Measurements from ENCODE around the gene MFSD6.
A peak's percentile ranks its signal among the peaks of the same experiment; 100 is the strongest.

MFSD6 gene

DNA sequence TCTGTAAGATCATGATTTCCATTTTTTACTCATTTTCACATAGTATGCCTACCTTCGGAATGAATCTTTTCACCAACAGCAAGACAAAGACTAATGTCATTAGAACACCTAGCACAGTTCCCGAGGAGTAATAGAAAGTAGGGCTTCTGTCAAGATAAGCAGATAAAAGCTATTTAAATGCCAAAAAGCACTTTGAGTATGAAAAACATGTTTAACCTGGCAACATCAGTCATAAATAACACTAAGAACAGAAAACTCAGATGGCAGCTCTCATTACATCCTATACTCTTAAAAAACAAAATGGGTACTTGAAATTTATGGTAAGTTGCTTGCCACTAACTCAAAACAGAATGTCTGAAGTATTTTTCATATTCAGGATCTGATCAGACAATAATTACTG is 109.3 kb downstream of the MFSD6 start:
- Histone ChIP-seq H3K27ac (ENCODE audit: insufficient read depth in 1 of 2, low read depth in 1 of 2, low read length in 2 of 2, poor library complexity in 1 of 2, severe bottlenecking in 2 of 2) (no peak overlapping the region), H3K27me3 (replicated peaks in 2 of 5; ENCODE audit: control insufficient read depth in 4 of 5, insufficient read depth in 5 of 5, low read length in 4 of 5) (no peaks in the 10 kb centered on the region), H3K36me3 (ENCODE audit: control insufficient read depth in 4 of 4, insufficient read depth in 4 of 4, low read length in 3 of 4) (peaks cover 6 to 19% (median 9%) of the 10 kb centered on the region in 4 experiments), H3K4me1 (ENCODE audit: control extremely low read depth in 1 of 4, control insufficient read depth in 4 of 4, insufficient read depth in 4 of 4, low read length in 3 of 4) (peaks cover 8 to 40% (median 23%) of the 10 kb centered on the region in 4 experiments), H3K4me3 (ENCODE audit: control insufficient read depth in 1 of 7, extremely low read depth in 1 of 7, insufficient read depth in 4 of 7, low read depth in 2 of 7, low read length in 6 of 7) (no peak overlapping the region), H3K9me3 (ENCODE audit: control extremely low read depth in 1 of 5, control insufficient read depth in 4 of 5, insufficient read depth in 2 of 5, low read depth in 1 of 5, low read length in 4 of 5) (no peaks in the 10 kb centered on the region)
- DNase-seq = no peak
- no CpG with 5 or more reads among the region's 2 CpGs for WGBS (ENCODE audit: insufficient coverage)
- POLR2A ChIA-PET = no interaction called here
- CTCF ChIA-PET = interaction anchor here (0.6 to 2.0 kb wide), 6 partner anchors 12 to 196 kb away, joined by 3 to 8 read pairs (median 5); no protein-coding TSS in a partner anchor

DNA sequence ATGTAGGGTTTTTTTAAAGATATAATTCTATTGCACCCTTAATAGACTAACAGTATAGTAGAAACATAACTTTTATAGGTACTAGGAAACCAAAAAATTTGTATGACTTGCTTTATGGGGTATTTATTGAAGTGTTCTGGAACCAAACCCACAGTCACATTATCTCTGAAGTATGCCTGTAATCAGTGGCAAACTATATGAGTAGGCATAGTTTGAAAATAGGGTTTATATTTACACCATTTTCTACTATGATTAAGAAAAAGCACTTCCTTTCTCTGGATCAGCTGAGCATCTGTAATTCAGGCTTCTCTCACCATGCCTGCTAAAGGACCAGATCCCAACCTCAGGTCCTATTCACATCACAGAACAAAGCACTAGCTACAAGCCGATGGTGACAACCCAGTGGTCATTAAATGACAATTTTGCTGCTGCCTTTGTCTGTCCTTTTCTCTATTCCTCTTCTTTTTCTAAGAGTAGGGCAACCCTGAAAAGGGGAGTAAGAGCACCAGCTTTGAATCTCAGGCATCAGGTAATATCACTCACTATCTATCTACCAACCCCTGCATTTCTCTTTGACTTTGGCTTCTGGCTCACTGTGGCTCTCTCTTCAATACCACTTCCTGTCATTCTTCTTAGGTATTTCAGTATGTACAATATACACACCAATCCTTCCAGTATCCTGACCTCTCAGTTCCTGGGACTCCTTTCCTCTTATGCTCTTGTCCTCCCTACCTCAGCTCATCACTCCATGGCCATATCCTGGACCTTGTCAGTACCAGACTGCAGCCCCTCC is 112.0 kb downstream of the MFSD6 start:
- CTCF ChIA-PET = interaction anchor here (1.8 to 2.3 kb wide), 2 partner anchors 9 to 10 kb away, joined by 4 to 6 read pairs; no protein-coding TSS in a partner anchor
- H3K27me3 ChIP-seq (replicated peaks in 2 of 5; ENCODE audit: control insufficient read depth in 4 of 5, insufficient read depth in 5 of 5, low read length in 4 of 5) = no peaks in the 10 kb centered on the region
- DNase-seq = no peak
- peaks cover 8 to 27% (median 15%) of the 10 kb centered on the region in 4 experiments for H3K4me1 ChIP-seq (ENCODE audit: control extremely low read depth in 1 of 4, control insufficient read depth in 4 of 4, insufficient read depth in 4 of 4, low read length in 3 of 4)
- 100% methylated on average over 1 of the region's 1 CpG for WGBS (ENCODE audit: insufficient coverage)
- no peak overlapping the region for H3K27ac ChIP-seq (ENCODE audit: insufficient read depth in 1 of 2, low read depth in 1 of 2, low read length in 2 of 2, poor library complexity in 1 of 2, severe bottlenecking in 2 of 2)
- peaks cover 0 to 15% (median 7%) of the 10 kb centered on the region in 4 experiments for H3K36me3 ChIP-seq (ENCODE audit: control insufficient read depth in 4 of 4, insufficient read depth in 4 of 4, low read length in 3 of 4)
- H3K4me3 ChIP-seq (ENCODE audit: control insufficient read depth in 1 of 7, extremely low read depth in 1 of 7, insufficient read depth in 4 of 7, low read depth in 2 of 7, low read length in 6 of 7) = no peak overlapping the region
- H3K9me3 ChIP-seq (ENCODE audit: control extremely low read depth in 1 of 5, control insufficient read depth in 4 of 5, insufficient read depth in 2 of 5, low read depth in 1 of 5, low read length in 4 of 5) = no peaks in the 10 kb centered on the region
- POLR2A ChIA-PET = no interaction called here

DNA sequence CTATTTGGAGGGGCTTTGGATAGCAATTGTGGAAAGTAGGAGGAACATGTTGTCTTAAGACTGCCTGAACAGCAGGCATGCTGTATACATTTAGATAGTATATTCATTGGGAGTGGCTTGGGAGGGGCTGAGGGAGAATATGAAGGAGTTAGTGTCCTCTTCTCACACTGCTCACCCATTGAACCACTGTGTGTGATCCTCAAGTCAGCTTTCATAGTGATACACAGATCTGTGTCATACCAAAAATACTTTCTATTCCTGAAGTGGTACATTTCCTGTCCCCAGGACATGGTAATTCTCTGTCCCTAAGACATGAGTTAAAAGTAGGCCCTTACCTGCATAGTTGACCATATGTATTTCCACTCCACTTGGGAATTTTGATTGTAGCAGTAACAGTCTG is 116.8 kb downstream of the MFSD6 start:
- Histone ChIP-seq H3K27ac (ENCODE audit: insufficient read depth in 1 of 2, low read depth in 1 of 2, low read length in 2 of 2, poor library complexity in 1 of 2, severe bottlenecking in 2 of 2) (no peak overlapping the region), H3K36me3 (ENCODE audit: control insufficient read depth in 4 of 4, insufficient read depth in 4 of 4, low read length in 3 of 4) (peaks cover 0 to 11% (median 5%) of the 10 kb centered on the region in 4 experiments), H3K27me3 (replicated peaks in 2 of 5; ENCODE audit: control insufficient read depth in 4 of 5, insufficient read depth in 5 of 5, low read length in 4 of 5) (no peaks in the 10 kb centered on the region), H3K4me3 (ENCODE audit: control insufficient read depth in 1 of 7, extremely low read depth in 1 of 7, insufficient read depth in 4 of 7, low read depth in 2 of 7, low read length in 6 of 7) (no peak overlapping the region), H3K9me3 (ENCODE audit: control extremely low read depth in 1 of 5, control insufficient read depth in 4 of 5, insufficient read depth in 2 of 5, low read depth in 1 of 5, low read length in 4 of 5) (no peaks in the 10 kb centered on the region), H3K4me1 (ENCODE audit: control extremely low read depth in 1 of 4, control insufficient read depth in 4 of 4, insufficient read depth in 4 of 4, low read length in 3 of 4) (peaks cover 3 to 51% (median 24%) of the 10 kb centered on the region in 4 experiments)
- no peak for DNase-seq
- ChIA-PET CTCF (no interaction called here), POLR2A (no interaction called here)

DNA sequence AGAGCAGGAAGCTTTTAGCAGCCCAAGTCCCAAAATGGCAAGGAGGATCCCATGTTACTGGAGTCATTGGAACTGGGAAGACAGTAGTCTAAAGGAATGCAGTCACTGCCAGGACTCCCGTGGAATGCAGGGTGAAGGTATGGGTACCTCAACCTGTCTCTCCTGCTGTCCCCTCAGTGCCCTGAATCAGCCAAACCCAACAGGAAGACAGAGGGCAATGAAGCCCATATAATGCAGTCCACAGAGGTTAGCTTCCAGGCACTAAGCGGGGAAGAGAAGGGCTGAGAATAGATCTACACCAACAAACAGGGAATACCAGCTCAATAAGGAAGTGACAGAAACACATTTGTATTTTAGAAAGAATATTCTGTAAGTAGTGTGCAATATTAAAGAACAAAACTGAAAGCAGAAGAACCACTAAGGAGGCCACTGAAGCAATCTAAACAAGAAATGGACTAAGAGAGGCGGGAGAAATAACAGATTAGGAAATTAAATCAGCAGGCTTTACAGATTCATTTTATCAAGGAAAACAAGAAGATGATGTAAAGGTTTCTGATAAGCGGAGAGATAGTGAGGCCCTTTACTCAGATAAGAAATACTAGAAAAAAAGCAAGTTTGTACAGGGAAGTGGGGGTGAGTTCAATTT is 118.1 kb downstream of the MFSD6 start:
- ChIA-PET CTCF (interaction anchor here (1.1 kb wide), 1 partner anchor 15 kb away, joined by 8 read pairs; no protein-coding TSS in a partner anchor), POLR2A (no interaction called here)
- peak in 2 of 3 donors; percentile 28 to 34 for DNase-seq
- 87% methylated on average over 4 of the region's 4 CpGs for WGBS (ENCODE audit: insufficient coverage)
- peaks cover 13 to 52% (median 31%) of the 10 kb centered on the region in 4 experiments for H3K4me1 ChIP-seq (ENCODE audit: control extremely low read depth in 1 of 4, control insufficient read depth in 4 of 4, insufficient read depth in 4 of 4, low read length in 3 of 4)
- no peak overlapping the region for H3K4me3 ChIP-seq (ENCODE audit: control insufficient read depth in 1 of 7, extremely low read depth in 1 of 7, insufficient read depth in 4 of 7, low read depth in 2 of 7, low read length in 6 of 7)
- H3K36me3 ChIP-seq (ENCODE audit: control insufficient read depth in 4 of 4, insufficient read depth in 4 of 4, low read length in 3 of 4) = peaks cover 0 to 8% (median 3%) of the 10 kb centered on the region in 4 experiments
- H3K27me3 ChIP-seq (replicated peaks in 2 of 5; ENCODE audit: control insufficient read depth in 4 of 5, insufficient read depth in 5 of 5, low read length in 4 of 5) = no peaks in the 10 kb centered on the region
- no peaks in the 10 kb centered on the region for H3K9me3 ChIP-seq (ENCODE audit: control extremely low read depth in 1 of 5, control insufficient read depth in 4 of 5, insufficient read depth in 2 of 5, low read depth in 1 of 5, low read length in 4 of 5)
- no peak overlapping the region for H3K27ac ChIP-seq (ENCODE audit: insufficient read depth in 1 of 2, low read depth in 1 of 2, low read length in 2 of 2, poor library complexity in 1 of 2, severe bottlenecking in 2 of 2)

DNA sequence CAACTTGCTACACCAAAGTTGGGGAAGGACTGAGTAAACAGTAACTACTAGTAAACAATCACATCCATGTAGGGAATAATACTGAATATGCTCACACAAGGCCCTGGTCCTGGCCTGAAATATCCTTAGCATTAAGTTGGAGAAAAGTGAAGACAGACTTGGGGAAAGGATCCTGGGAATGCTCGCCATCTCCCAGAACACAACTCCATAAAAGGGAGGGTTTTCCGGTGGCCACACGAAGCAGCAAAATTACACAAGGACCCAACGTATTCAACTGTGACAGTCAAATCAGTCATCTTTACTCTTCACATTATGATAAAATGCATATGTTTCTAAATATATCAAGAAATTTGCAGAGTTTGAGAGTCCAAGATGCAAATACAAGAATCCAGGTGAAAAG is 119.1 kb downstream of the MFSD6 start:
- peaks cover 0 to 8% (median 3%) of the 10 kb centered on the region in 4 experiments for H3K36me3 ChIP-seq (ENCODE audit: control insufficient read depth in 4 of 4, insufficient read depth in 4 of 4, low read length in 3 of 4)
- WGBS (ENCODE audit: insufficient coverage) = no CpG with 5 or more reads among the region's 4 CpGs
- ChIA-PET CTCF (no interaction called here), POLR2A (no interaction called here)
- no peak overlapping the region for H3K4me3 ChIP-seq (ENCODE audit: control insufficient read depth in 1 of 7, extremely low read depth in 1 of 7, insufficient read depth in 4 of 7, low read depth in 2 of 7, low read length in 6 of 7)
- no peak for DNase-seq
- H3K4me1 ChIP-seq (ENCODE audit: control extremely low read depth in 1 of 4, control insufficient read depth in 4 of 4, insufficient read depth in 4 of 4, low read length in 3 of 4) = peaks cover 18 to 60% (median 35%) of the 10 kb centered on the region in 4 experiments
- no peak overlapping the region for H3K27ac ChIP-seq (ENCODE audit: insufficient read depth in 1 of 2, low read depth in 1 of 2, low read length in 2 of 2, poor library complexity in 1 of 2, severe bottlenecking in 2 of 2)
- H3K27me3 ChIP-seq (replicated peaks in 2 of 5; ENCODE audit: control insufficient read depth in 4 of 5, insufficient read depth in 5 of 5, low read length in 4 of 5) = no peaks in the 10 kb centered on the region
- H3K9me3 ChIP-seq (ENCODE audit: control extremely low read depth in 1 of 5, control insufficient read depth in 4 of 5, insufficient read depth in 2 of 5, low read depth in 1 of 5, low read length in 4 of 5) = no peaks in the 10 kb centered on the region

DNA sequence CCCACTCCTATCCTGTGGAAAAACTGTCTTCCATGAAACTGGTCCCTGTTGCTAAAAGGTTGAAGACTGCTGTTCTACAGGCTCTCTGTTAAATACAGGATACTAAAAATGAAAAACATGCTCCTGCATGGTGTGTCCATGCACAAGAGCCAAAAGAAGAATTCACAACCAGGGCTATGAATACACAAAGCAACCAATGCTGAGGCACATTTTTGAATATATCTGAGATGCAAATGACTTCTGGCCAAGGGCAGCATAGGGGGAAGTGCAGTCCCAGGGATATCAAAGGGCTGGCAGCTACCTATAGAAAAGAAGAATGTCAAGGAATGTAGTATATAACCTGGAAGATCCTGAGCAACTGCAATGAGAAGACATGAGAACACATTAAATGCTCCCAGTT is 119.8 kb downstream of the MFSD6 start:
- Histone ChIP-seq H3K27me3 (replicated peaks in 2 of 5; ENCODE audit: control insufficient read depth in 4 of 5, insufficient read depth in 5 of 5, low read length in 4 of 5) (no peaks in the 10 kb centered on the region), H3K4me3 (ENCODE audit: control insufficient read depth in 1 of 7, extremely low read depth in 1 of 7, insufficient read depth in 4 of 7, low read depth in 2 of 7, low read length in 6 of 7) (no peak overlapping the region), H3K4me1 (ENCODE audit: control extremely low read depth in 1 of 4, control insufficient read depth in 4 of 4, insufficient read depth in 4 of 4, low read length in 3 of 4) (peaks cover 23 to 67% (median 42%) of the 10 kb centered on the region in 4 experiments), H3K27ac (ENCODE audit: insufficient read depth in 1 of 2, low read depth in 1 of 2, low read length in 2 of 2, poor library complexity in 1 of 2, severe bottlenecking in 2 of 2) (no peak overlapping the region), H3K9me3 (ENCODE audit: control extremely low read depth in 1 of 5, control insufficient read depth in 4 of 5, insufficient read depth in 2 of 5, low read depth in 1 of 5, low read length in 4 of 5) (no peaks in the 10 kb centered on the region), H3K36me3 (ENCODE audit: control insufficient read depth in 4 of 4, insufficient read depth in 4 of 4, low read length in 3 of 4) (peaks cover 0 to 8% (median 3%) of the 10 kb centered on the region in 4 experiments)
- CTCF ChIA-PET = no interaction called here
- POLR2A ChIA-PET = no interaction called here
- no peak for DNase-seq

DNA sequence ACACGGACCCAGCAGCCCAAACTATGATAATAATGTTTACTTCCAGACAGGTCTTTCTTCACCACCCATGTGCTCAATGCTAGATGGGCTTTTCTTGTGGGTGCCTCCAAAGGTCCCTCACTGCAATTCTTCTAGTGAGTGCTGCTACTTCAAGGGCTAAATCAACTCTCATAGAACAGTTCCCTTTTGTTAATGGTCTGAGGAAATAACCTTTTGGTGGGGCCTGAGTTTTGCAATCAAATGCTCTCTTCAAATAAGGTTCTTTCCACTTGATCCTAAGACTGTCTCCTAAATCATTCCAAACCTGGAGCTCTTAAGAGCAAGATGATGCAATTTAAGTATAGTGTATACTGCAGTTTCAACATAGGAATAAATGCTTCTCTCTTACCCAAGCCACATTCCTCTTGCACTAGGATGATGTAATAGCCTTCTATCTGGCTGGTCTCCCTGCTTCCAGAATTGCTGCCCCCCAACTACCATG is 120.4 kb downstream of the MFSD6 start:
- CTCF ChIA-PET = interaction anchor here (1.0 to 2.7 kb wide), 2 partner anchors 11 to 15 kb away, joined by 3 to 8 read pairs; no protein-coding TSS in a partner anchor
- peaks cover 0 to 8% (median 1%) of the 10 kb centered on the region in 4 experiments for H3K36me3 ChIP-seq (ENCODE audit: control insufficient read depth in 4 of 4, insufficient read depth in 4 of 4, low read length in 3 of 4)
- H3K27me3 ChIP-seq (replicated peaks in 2 of 5; ENCODE audit: control insufficient read depth in 4 of 5, insufficient read depth in 5 of 5, low read length in 4 of 5) = no peaks in the 10 kb centered on the region
- DNase-seq = peak in 2 of 3 donors; percentile 43 to 46
- WGBS (ENCODE audit: insufficient coverage) = 100% methylated on average over 1 of the region's 1 CpG
- peaks cover 29 to 73% (median 48%) of the 10 kb centered on the region in 4 experiments for H3K4me1 ChIP-seq (ENCODE audit: control extremely low read depth in 1 of 4, control insufficient read depth in 4 of 4, insufficient read depth in 4 of 4, low read length in 3 of 4)
- H3K9me3 ChIP-seq (ENCODE audit: control extremely low read depth in 1 of 5, control insufficient read depth in 4 of 5, insufficient read depth in 2 of 5, low read depth in 1 of 5, low read length in 4 of 5) = no peaks in the 10 kb centered on the region
- H3K4me3 ChIP-seq (ENCODE audit: control insufficient read depth in 1 of 7, extremely low read depth in 1 of 7, insufficient read depth in 4 of 7, low read depth in 2 of 7, low read length in 6 of 7) = no peak overlapping the region
- no peak overlapping the region for H3K27ac ChIP-seq (ENCODE audit: insufficient read depth in 1 of 2, low read depth in 1 of 2, low read length in 2 of 2, poor library complexity in 1 of 2, severe bottlenecking in 2 of 2)
- POLR2A ChIA-PET = no interaction called here
